Measurements from ENCODE around the gene CCDC172.
A peak's percentile ranks its signal among the peaks of the same experiment; 100 is the strongest.
"Not testable (repeated sequence)": the region's sequence is repeated elsewhere in the genome, so short reads cannot be mapped to it uniquely, and the experiment has no call there.

The CCDC172 gene

DNA sequence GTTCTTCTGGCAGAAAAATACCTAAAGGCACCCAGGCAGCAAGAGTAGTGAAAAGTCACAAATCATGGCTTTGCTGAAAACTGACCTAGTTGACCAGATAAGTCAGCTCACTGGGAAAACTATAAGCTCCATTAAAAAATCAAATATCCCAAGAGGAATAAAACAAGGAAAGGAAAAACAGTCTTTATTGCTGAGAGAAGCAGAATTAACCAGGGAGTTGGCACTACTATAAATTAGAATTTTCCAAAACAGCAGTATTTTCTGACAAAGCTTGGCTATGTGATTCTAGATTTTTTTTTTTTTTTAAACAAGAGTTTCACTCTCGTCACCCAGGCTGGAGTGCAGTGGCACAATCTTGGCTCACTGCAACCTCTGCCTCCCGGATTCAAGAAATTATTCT is 12.6 kb downstream of the CCDC172 start:
- DNase-seq (ENCODE audit: low read depth): no peak

DNA sequence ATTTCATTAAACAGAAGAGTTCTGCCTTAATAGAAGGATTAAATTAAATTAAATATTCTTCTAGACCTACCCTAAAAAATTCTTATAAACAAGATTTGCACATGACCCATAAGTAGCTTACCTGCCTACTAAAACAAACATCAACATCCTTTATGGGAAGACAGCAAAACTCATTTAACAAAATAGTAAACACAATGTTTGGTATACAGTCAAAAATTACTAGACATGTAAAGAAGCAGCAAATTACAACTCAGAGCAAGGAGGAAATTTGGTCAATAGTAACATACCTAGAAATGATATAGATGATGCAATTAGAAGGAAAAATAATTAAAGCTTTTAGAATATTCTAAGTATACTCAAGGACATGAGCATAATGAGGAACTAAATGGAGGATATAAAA is 27.9 kb downstream of the CCDC172 start:
- no peak for DNase-seq (ENCODE audit: low read depth)

GRCh38 chr10:116353817-116354216 is 29.6 kb downstream of the CCDC172 start:
- DNase-seq (ENCODE audit: low read depth): no peak

GRCh38 chr10:116355341-116355740 is 31.1 kb downstream of the CCDC172 start:
- no peak for DNase-seq (ENCODE audit: low read depth)

DNA sequence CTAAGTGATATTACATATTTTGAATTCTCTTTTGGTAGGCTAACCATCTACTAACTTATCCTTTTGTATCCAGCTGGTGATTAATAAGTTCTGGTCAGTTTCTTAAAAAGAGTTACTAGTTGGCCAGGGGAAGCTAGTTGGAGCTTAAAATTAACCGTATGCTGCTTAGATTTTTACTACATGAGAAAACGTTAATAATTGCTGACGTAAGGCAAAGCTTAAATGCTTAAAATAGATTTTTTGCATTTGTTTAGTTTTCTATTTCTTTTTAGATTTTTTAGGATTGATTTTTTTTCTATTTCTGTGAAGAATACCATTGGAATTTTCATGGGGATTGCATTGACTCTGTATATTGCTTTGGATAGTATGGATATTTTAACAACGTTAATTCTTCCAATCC is 32.6 kb downstream of the CCDC172 start:
- DNase-seq (ENCODE audit: low read depth): no peak

GRCh38 chr10:116364868-116365267 is 40.6 kb downstream of the CCDC172 start:
- no peak for DNase-seq (ENCODE audit: low read depth)

DNA sequence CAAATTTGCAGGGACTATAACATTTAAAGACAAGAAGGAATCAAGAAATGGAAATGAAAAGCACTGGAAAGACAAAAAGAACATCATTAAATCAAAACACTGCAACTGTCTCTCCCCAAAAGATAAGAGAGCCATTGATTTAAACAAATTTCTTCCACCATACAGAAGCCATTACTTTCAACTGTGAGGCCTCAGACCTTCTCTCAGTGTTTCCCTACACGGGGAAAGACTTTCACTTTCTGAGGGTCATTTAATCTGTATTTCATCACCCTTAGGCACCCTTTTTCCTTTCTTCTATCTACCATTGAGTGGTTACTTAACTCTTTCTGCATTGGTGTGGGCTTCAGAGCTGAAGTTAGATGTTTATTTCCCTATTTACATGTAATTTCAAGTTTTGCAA is 47.5 kb downstream of the CCDC172 start:
- DNase-seq (ENCODE audit: low read depth): peak; percentile 4

- no peak for DNase-seq (ENCODE audit: low read depth)
Measured at GRCh38 chr10:116382290-116382689, 58.0 kb downstream of the CCDC172 start.

DNA sequence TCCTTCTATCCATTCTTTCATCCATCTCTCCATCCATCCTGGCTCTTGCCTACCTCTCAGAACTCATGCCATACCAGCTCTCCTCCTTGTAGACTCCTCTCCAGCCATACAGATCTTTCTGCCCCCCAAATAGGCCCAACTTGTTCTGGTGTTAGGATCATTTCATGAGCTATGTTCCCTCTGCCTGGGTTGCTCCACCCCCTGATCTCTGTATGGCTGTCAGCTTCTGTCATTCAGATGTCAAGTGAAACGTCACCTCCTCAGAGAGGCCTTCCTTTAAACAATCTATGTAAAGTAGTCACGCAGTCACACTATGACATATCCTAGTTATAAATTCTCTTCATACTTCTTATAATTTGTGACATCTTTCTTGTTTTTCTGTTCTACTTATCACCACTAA is 61.1 kb downstream of the CCDC172 start:
- DNase-seq (ENCODE audit: low read depth): no peak

- peak; percentile 40 for DNase-seq (ENCODE audit: low read depth)
Measured at GRCh38 chr10:116385994-116386809, 62.0 kb downstream of the CCDC172 start.

DNA sequence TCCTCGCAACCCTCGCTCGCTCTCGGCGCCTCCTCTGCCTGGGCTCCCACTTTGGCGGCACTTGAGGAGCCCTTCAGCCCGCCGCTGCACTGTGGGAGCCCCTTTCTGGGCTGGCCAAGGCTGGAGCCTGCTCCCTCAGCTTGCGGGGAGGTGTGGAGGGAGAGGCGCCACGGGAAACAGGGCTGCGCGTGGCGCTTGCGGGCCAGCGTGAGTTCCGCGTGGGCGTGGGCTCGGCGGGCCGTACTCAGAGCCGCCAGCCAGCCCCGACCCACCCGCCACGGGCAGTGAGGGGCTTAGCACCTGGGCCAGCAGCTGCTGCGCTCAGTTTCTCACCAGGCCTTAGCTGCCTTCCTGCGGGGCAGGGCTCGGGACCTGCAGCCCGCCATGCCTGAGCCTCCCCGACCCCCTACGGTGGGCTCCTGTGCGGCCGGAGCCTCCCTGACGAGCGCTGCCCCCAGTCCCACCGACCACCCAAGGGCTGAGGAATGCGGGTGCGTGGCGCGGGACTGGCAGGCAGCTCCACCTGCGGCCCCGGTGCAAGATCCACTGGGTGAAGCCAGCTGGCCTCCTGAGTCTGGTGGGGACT is 69.1 kb downstream of the CCDC172 start:
- DNase-seq (ENCODE audit: low read depth): not testable (repeated sequence)

DNA sequence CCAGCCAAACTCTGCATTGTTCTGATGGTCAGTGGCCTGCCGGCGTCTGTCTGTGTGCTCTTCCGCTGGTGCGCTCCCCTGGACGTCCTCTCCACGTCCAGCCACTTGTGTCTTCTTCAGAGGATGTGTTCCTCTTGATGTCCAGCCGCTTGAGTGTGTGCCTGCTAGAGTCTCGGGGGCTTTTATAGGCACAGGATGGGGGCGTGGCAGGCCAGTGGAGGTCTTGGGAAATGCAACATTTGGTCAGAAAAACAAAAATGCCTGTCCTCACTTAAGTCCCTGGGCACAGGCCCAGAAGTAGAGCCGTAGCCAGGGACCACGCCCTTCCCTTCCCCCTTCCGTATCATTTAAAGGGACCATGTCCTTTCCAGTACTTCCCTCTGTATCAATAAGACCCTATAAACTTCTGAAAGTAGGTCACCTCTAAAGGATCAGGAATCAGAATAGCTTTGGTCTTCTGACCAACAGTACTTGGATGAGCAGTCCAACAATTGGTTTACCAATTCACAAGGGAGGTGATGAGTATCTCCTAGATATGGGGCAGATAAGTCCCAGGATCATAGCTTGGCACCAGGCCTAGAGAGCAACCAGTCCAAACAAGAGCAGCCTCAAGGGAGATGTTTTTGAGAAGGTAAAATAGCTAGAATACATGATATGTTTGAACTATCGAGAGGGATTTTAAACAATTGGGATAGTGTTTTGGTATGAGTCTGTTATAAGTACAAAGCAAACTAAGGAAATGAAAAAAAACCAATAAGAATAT is 71.2 kb downstream of the CCDC172 start:
- no peak for DNase-seq (ENCODE audit: low read depth)

- DNase-seq (ENCODE audit: low read depth): no peak
Measured at GRCh38 chr10:116398224-116398623, 74.0 kb downstream of the CCDC172 start.

DNA sequence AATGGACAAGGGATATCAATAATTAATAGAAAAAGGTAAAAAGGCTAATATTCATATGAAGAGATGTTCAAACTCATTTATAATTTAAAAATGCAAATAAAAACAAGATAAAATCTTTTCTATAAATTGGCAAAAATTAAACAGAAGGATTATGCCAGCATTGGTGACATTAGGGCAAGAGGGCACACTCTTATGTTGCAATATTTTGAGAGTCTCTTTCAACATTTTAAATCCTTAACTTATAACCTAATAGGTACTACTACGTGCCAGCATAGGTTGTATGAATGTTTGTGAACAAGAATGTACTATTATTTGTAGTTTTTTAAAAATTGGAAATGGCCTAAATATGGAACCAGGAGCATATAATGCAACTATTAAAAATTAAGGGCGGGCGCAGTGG is 78.6 kb downstream of the CCDC172 start:
- no peak for DNase-seq (ENCODE audit: low read depth)

GRCh38 chr10:116403740-116404250 is 79.5 kb downstream of the CCDC172 start:
- DNase-seq (ENCODE audit: low read depth): peak; percentile 3

GRCh38 chr10:116408719-116409118 is 84.5 kb downstream of the CCDC172 start:
- DNase-seq (ENCODE audit: low read depth): no peak

- DNase-seq (ENCODE audit: low read depth): no peak
Measured at GRCh38 chr10:116410351-116410750, 86.1 kb downstream of the CCDC172 start.

- no peak for DNase-seq (ENCODE audit: low read depth)
Measured at GRCh38 chr10:116417821-116418220, 93.6 kb downstream of the CCDC172 start.

DNA sequence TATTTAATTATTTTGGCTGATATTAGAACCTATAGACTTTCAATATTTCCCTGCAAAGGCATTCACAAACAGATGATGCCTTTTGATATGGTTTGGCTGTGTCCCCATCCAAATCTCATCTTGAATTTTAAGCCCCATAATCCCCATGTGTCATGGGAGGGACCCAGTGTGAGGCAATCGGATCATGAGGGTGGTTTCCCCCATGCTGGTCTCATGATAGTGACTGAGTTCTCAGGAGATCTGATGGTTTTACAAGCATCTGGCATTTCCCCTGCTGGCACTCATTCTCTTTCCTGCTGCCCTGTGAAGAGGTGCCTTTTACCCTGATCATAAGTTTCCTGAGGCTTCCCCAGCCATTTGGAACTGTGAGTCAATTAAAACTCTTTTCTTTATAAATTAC is 94.1 kb downstream of the CCDC172 start:
- no peak for DNase-seq (ENCODE audit: low read depth)

DNA sequence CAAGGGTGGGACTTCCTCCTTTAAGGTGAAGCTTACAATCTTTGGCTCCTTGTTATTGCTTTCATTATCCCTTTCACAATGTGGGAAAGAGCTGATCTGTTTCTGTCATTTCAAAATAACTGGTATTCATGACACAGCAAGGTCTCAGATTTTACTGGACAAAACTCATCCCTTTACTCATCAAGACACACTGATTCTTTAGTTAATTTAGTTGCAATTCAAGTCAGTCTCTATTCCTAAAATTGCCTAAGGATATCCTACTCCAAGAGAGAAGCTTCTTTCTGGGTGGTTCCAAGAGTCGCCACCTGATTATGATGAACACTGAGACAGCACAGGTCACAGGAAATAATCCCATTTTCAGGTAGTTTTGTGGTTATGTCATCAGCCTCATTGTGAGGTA is 97.6 kb downstream of the CCDC172 start:
- no peak for DNase-seq (ENCODE audit: low read depth)

DNA sequence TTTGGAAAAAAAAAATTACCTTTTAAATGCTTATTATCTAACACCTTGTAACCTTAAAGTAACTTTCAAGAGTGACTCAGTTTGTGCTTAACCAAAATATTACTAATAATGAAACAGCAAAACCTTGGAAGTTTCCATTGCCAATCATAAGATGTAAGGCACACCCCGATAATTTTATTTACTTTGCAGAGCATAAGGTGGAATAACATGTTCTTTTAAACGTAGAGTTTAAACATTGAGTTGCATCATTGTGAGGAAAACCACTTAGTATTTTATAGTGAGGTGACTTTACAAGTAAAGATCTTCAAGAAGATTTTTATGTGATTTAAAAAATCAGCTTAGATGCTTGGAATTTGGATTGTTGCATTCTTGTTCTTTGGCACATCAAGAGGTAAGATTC is 103.4 kb downstream of the CCDC172 start, which contains the start of gene PNLIPRP3:
Gene PNLIPRP3, plus strand, starts transcription at position 177 of the 400 bp plus-strand sequence. Its CDS starts 166 bp downstream, at position 343.
- DNase-seq (ENCODE audit: low read depth): no peak

DNA sequence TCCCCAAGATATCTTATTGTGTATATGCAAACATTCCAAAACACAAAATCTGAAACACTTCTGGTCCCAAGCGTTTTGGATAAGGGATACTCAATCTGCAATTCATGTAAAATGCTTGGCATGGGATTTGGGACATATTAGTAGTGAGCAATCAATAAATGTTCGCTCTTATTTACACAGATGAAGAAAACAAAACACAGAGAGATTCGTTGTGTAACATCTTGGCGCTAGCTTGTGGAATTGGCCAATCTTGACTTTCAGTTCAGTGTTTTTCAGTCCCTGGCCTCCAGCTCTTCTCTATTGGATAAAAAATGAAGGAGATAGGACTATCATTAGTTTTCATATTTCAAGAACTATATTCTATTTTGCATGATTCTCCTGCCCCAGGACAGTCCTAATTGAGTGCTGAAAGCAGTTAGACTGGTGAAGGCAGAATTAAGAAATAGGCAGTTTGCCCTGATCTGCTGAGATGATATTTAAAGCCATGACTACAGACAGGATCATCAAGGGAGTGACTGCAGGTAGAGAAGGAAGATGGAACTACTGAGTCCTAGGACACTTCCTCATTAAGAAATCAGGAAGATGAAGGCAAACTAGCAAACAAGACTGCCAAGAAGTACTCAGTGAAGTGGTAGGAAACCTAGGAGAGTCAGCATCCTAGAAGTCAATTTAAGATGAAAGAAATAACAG is 105.2 kb downstream of the CCDC172 start:
- DNase-seq (ENCODE audit: low read depth): no peak

All from EH (cell line).